SKM-1 treated with dmso at 0.1 percent for 144 hours (cell line): Measurements from ENCODE around the gene PSEN1.
A peak's percentile ranks its signal among the peaks of the same experiment; 100 is the strongest.
"Not testable (repeated sequence)": the region's sequence is repeated elsewhere in the genome, so short reads cannot be mapped to it uniquely, and the experiment has no call there.

Source experiments
- DNase-seq: peaks from one replicate; lab custom pipeline; 2025; ENCODE audit not compliant: unreplicated experiment; lab: John Stamatoyannopoulos, UW

The PSEN1 gene

GRCh38 chr14:73162251-73162650 lies 25.9 kb downstream of the PSEN1 start:
- DNase-seq, result no peak

- DNase-seq, result no peak
Measured at GRCh38 chr14:73166399-73166798, 30.1 kb downstream of the PSEN1 start.

GRCh38 chr14:73167727-73168126 lies 31.4 kb downstream of the PSEN1 start:
- no peak for DNase-seq

DNA sequence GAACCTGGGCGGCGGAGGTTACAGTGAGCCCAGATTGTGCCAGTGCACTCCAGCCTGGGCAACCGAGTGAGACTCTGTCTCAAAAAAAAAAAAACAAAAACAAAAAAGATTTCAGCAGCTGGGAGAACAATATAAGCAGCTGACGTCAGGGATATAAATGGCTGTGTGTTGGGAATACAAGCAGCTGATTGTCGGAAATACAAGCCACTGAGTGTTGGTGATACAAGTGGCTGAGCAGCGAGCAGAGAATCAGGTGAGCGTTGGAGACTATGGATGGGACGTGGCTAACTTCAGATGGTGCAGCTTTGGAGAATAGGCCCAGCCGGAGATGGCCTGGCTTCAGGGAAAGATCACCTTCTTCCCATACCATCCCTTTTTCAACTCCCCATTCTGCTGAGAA lies 32.0 kb downstream of the PSEN1 start:
- no peak for DNase-seq

DNA sequence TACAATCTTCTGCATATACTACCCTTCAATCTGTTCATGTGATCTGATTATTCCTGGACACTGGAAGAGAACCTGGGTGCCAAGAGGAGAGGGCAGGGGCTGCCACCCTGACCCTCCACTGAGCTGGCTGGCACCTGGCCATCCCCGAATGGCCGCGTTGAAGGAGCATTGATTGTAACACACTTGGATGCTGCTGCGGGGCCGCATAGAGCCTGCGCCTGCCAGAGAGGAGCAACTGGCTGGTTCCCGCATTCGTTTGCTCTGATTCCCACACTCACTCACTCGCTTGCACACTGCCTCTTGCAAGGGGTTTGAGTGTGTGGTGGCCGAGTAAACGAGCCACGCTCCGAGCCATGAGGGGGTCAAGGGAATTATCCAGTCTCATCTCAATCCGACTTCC lies 32.4 kb downstream of the PSEN1 start:
- DNase-seq, result no peak

DNA sequence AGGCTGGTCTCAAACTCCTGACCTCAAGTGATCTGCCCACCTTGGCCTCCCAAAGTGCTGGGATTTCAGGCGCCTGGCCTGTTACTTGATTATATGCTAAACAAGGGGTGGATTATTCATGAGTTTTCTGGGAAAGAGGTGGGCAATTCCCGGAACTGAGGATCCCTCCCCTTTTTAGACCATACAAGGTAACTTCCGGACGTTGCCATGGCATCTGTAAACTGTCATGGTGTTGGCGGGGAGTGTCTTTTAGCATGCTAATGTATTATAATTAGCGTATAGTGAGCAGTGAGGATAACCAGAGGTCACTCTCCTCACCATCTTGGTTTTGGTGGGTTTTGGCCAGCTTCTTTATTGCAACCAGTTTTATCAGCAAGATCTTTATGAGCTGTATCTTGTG lies 33.5 kb downstream of the PSEN1 start:
- DNase-seq, result not testable (repeated sequence)

DNA sequence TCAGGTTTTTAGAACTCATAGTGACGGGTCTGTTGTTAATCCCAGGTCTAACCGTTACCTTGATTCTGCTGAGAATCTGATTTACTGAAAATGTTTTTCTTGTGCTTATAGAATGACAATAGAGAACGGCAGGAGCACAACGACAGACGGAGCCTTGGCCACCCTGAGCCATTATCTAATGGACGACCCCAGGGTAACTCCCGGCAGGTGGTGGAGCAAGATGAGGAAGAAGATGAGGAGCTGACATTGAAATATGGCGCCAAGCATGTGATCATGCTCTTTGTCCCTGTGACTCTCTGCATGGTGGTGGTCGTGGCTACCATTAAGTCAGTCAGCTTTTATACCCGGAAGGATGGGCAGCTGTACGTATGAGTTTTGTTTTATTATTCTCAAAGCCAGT lies 34.4 kb downstream of the PSEN1 start:
- DNase-seq, result no peak

- DNase-seq, result no peak
Measured at GRCh38 chr14:73172500-73172899, 36.2 kb downstream of the PSEN1 start.

DNA sequence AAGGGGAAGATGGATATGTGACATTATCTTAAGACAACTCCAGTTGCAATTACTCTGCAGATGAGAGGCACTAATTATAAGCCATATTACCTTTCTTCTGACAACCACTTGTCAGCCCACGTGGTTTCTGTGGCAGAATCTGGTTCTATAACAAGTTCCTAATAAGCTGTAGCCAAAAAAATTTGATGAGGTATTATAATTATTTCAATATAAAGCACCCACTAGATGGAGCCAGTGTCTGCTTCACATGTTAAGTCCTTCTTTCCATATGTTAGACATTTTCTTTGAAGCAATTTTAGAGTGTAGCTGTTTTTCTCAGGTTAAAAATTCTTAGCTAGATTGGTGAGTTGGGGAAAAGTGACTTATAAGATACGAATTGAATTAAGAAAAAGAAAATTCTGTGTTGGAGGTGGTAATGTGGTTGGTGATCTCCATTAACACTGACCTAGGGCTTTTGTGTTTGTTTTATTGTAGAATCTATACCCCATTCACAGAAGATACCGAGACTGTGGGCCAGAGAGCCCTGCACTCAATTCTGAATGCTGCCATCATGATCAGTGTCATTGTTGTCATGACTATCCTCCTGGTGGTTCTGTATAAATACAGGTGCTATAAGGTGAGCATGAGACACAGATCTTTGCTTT lies 36.9 kb downstream of the PSEN1 start:
- DNase-seq, result no peak

GRCh38 chr14:73176685-73177084 lies 40.4 kb downstream of the PSEN1 start:
- DNase-seq, result peak; percentile 23

GRCh38 chr14:73180385-73180805 lies 44.1 kb downstream of the PSEN1 start:
- DNase-seq, result peak; percentile 75

DNA sequence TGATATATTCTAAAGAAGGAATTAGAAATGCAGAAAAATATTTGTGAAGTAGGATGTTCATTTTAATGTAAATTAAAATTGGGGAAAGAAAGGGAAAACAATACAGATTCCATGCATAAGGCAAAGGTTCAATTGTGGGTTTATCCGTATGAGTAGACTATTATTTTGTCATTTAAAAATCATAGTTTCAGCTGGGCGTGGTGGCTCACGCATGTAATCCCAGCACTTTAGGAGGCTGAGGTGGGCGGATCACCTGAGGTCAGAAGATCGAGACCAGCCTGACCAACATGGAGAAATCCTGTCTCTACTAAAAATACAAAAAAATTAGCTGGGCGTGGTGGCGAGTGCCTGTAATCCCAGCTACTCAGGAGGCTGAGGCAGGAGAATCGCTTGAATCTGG lies 44.7 kb downstream of the PSEN1 start:
- not testable (repeated sequence) for DNase-seq

- DNase-seq, result no peak
Measured at GRCh38 chr14:73188501-73188911, 52.2 kb downstream of the PSEN1 start.

DNA sequence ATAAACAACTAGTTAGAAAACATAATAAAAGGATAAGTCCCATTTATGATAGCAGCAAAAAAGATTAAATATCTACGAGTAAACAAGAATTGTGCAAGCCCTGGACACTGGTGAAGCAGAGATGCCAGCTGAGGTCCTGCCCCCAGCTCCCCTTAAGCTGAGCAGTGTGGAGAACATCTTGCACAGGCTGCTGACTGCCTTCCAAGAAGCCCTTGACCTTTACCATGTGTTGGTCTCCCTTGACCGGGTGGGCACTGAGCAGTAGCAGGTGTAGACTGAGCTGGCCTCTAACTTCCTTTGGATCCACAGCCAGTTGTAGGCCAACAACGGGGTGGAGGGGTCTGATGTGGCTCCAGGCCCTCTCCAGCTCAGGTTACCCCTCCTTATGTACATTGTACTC lies 53.3 kb downstream of the PSEN1 start:
- DNase-seq, result no peak

DNA sequence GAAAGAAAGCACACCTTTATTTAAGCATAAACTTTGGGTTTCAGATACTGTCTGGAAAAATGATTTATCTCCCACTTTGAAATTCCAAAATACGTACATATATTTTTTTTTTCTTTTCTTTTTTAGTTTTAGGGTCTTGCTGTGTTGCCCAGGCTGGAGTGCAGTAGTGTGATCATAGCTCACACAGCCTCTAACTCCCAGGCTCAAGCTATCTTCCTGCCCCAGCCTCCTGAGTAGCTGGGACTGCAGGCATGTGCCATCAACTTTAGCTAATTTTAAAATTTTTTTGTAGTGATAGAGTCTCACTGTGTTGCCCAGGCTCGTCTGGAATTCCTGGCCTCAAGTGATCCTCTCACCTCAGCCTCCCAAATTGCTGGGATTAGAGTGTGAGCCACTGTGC lies 55.1 kb downstream of the PSEN1 start:
- DNase-seq, result no peak

DNA sequence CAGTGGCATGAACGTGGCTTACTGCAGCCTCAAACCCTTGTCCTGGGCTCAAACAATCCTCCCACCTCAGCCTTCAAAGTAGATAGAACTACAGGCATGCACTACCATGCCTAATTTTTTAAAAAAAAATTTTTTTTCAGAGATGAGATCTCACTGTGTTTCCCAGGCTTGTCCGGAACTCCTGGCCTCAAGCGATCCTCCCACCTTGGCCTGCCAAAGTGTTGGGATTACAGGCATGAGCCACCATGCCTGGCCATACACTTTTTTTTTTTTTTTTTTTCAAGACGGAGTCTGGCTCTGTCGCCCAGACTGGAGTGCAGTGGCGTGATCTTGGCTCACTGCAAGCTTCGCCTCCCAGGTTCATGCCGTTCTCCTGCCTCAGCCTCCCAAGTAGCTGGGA lies 58.0 kb downstream of the PSEN1 start:
- not testable (repeated sequence) for DNase-seq

GRCh38 chr14:73198253-73198652 lies 61.9 kb downstream of the PSEN1 start:
- no peak for DNase-seq

DNA sequence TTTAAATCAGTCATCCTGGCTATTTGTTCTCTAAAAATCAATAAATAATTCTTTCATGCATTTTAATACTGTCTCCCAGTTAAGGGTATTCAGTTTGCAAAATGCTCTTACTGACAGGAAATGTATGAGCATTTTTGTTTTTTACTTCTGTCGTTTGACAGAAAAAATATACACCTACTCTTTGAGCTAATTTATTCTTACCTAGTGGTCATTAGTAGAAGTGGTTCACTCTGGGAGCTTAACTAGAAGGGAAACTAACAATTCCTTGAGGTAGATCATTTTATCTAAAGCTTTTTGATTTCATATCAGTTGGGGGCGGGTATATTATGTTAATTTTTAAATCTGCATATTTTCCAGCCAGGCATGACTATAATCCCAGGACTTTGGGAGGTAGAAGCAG lies 67.2 kb downstream of the PSEN1 start:
- DNase-seq, result no peak

- no peak for DNase-seq
Measured at GRCh38 chr14:73207615-73208014, 71.3 kb downstream of the PSEN1 start.

DNA sequence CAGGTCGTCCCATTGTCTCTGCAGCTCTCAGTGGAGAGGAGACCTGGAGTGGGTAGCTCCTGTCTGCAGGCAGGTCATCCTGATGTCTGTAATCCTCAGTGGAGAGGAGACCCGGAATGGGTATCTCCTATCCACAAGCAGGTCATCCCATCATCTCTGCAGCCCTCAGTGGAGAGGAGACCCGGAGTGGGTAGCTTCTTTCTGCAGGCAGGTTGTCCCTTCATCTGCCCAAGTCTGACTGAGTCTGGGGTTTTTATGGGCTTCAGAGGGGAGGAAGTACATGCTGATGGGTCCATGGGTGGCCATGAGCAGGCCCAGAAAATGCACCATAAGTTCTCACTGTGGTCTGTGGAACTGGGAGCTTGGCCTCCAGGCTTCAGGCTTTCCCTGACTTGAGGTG lies 72.1 kb downstream of the PSEN1 start:
- DNase-seq, result no peak

DNA sequence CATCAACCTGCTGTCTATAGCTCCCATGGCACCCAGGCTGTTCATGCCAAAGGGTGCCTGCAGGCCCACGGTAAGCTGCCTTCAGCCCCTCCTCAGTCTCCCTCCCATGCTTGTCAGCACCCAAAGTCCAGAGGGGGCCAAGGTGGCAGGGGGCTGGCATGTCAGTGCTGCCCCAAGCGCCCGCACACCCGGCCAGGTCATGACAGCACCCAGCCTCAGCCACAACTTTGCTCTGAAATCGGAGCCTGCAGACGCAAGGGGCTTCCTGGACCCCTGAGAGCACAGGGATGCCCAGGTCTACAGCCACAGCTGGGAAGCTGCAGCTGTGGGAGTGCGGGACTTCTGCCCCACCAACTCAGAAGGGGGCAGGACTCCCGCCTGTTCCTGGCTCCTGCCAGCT lies 72.5 kb downstream of the PSEN1 start:
- DNase-seq, result no peak

DNA sequence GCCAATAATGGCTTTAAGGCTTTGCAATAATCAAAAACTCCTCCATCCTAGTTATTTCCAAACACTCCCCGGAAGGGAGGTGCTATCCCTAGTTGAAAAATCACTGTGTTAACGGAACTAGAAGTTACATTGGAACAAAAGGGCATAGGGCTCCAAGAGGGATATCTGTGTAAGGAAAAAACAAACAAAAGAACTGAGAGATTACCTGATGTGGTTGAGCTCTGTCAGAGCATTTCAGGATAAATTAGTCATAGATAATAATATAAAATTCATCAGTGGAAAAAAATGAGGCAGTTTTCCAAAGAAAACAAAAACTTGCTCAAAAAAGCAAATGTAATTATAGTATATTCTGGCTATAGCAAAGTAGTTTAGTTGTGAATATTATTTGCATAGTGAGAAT lies 73.6 kb downstream of the PSEN1 start:
- no peak for DNase-seq

DNA sequence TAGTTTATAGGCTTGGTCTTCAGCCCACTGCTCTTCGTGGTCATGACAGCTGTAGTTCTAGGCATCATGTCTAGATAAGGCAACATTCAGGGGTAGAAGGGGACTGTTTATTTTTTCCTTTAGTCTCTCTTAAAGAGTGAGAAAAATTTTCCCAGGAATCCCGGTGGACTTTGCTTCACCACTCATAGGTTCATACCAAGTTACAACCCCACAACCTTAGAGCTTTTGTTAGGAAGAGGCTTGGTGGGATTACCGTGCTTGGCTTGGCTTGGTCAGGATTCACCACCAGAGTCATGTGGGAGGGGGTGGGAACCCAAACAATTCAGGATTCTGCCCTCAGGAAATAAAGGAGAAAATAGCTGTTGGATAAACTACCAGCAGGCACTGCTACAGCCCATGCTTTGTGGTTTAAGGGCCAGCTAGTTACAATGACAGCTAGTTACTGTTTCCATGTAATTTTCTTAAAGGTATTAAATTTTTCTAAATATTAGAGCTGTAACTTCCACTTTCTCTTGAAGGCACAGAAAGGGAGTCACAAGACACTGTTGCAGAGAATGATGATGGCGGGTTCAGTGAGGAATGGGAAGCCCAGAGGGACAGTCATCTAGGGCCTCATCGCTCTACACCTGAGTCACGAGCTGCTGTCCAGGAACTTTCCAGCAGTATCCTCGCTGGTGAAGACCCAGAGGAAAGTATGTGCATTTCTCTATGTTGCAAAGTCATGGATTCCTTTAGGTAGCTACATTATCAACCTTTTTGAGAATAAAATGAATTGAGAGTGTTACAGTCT lies 75.1 kb downstream of the PSEN1 start:
- DNase-seq, result no peak
